HG02610 (cell line): ENCODE data around the gene TCN2.
"Not testable (repeated sequence)": the region's sequence is repeated elsewhere in the genome, so short reads cannot be mapped to it uniquely, and the experiment has no call there.

ENCODE experiments used
- ATAC-seq: cut with Tn5 transposase; IDR thresholded peaks from one replicate; pipeline ENCODE4 v1.9.1; 2021; ENCODE audit warnings: mild to moderate bottlenecking, moderate library complexity; ENCODE audit not compliant: unreplicated experiment

TCN2 gene

DNA sequence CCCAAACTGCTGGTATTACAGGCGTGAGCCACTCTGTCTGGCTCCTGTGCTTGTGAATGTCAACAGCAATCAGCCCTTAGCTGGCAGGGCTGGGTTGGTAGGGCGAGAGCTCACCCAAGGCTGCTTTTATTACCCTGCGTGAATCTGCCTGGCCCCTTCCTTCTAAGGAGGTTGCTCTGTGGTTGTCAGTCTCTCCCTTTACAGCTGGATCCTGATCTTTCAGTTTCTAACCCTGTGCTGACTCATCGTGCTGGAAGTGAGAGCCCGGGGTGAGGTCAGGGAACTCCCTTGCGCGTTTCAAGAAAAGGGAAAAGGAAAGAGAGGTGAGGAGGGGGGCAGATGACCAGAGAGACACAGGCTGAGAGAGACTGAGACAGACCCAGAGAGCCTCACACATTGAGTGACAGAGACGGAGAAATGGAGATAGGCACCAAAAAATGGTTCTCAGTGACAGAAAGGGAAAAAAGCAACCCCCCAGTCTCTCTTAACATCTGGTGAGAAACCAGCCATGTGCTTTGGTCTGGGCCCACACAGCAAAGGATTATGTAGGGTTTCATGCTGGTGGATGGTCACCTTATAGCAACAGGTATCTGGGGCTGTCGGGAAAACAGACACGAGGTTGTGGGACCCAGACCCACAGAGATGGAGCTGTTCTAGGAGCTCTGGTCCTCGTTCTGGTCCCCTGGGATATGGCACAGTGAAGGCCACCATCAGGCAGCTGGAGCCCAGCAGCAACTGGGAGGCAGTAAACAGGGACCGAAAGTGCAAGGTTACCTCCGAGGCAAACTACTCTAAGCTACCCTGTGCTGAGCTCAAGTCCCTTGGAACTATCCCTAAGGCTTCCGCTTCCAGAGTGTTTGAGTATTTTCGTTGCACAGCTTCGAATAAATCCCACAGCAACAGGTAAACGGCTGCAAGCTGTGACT, 2.5 kb downstream of the TCN2 start:
- peak; percentile 56 for ATAC-seq

DNA sequence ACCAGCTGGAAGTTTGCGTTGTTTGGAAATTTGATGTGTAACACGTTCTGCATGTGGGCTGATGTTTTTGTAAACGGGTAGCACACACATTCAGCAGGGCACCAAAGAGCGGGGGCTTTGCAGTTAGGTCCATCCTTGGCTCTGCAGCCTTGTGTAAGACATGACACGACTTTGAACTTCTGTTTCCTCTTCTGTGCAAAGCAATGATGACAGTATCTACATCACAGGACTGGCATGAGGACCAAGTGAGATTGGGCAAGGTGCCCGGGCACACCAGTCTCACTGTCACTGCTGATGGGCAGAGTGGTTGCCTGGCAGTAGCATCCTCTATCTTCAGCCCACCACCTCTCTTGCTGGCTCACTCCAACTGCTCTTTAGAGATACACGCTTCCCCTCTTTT, 3.3 kb downstream of the TCN2 start:
- ATAC-seq: no peak

DNA sequence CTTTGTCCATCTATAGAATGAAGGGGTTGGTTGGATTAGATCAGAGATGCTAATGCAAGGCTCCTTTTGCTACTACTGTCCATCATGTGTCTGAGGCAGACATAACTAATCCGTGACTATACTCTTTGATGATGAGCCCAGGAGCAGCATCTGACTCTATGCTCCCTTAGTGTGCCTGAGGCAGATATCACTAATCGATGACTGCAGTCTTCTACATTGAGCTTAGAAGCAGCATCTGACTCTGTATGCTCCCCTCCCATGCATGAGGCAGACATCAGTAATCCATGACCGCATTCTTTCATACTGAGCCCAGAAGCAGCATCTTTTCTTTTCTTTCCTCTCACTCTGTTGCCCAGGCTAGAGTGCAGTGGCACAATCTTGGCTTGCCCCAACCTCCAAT, 4.2 kb downstream of the TCN2 start:
- no peak for ATAC-seq

DNA sequence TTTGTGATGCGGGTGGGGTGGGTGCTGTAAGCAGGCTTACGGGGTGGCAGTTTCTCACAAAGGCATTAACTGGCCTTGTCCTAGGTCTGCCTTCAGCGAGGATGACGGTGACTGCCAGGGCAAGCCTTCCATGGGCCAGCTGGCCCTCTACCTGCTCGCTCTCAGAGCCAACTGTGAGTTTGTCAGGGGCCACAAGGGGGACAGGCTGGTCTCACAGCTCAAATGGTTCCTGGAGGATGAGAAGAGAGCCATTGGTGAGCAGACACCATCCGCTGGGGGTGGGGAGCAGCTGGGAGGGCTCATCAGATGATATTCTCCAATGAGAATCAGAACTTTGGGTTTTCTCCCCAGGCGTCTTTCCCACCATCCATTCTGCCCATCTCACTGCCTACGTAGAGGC, 5.8 kb downstream of the TCN2 start:
- ATAC-seq: no peak

DNA sequence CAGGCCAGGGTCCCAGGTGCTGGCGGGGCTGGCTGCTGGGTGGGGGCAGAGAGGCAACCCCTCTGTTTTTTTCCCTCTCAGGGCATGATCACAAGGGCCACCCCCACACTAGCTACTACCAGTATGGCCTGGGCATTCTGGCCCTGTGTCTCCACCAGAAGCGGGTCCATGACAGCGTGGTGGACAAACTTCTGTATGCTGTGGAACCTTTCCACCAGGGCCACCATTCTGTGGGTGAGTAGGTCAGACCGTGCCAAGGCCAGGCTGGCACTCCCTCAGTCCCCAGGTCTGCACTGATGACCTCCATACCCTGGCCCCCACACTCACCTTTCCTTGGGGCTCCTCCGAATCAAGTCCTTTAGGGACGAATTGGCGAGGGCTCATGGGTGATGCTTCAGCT, 7.3 kb downstream of the TCN2 start:
- no peak for ATAC-seq

DNA sequence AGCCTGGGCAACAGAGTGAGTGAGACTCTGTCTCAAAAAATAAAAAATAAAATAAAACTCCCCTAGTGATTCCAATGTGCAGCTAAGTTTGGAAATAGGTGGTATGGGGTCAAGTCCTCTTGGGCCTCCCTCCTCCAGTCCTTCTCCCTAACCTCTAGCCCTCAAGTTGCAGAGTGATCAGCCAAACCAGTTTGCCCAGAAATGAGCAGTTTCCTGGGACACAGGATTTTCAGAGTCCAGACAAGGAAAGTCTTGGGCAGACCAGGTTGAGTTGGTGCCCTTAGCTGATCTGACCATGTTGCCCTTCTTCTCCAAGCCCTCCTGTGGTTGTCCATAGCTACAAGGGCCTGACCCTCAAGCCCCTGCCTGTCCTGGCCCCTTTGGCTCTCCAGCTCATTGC, 7.9 kb downstream of the TCN2 start:
- ATAC-seq: no peak

DNA sequence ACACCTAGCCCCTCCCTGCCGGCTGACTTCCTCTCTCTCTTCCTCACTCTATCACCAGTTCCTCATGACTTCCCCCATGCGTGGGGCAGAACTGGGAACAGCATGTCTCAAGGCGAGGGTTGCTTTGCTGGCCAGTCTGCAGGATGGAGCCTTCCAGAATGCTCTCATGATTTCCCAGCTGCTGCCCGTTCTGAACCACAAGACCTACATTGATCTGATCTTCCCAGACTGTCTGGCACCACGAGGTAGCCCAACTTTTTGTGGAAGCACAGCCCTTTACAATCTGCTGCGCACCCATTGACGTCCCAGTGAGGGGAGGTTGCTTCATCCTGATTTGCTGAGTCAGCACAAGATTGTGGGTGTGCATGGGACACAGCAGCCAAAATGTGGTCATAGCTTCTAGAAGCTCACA, 8.6 kb downstream of the TCN2 start:
- no peak for ATAC-seq

DNA sequence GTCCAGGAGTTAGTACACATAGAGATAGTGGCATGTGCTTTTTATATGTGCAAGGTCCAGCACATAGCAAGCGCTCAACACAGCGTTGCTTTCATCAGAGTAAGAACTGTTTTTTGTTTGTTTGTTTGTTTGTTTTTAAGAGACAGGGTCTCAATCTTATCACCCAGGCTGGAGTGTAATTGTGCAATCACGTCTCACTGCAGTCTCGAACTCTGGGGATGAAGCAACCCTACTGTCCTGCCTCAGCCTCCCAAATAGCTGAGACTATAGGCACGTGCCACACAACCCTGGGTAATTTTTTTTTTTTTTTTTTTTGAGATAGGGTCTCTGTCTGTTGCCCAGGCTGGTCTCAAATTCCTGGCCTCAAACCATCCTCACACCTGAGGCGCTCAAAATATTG, 10.8 kb downstream of the TCN2 start:
- no peak for ATAC-seq

DNA sequence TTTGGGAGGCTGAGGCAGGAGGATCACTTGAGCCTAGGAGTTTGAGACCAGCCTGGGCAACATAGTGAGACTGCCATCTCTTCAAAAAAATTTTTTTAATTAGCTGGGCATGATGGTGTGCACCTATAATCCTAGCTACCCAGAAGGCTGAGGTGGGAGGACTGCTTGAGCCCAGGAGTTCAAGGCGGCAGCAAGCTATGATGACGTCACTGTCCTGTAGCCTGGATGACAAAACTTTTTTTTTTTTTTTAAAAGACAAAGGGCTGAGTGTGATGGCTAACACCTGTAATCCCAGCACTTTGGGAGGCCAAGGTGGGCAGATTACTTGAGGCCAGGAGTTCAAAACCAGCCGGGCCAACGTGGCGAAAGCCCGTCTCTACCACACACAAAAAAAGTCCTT, 12.9 kb downstream of the TCN2 start:
- not testable (repeated sequence) for ATAC-seq

DNA sequence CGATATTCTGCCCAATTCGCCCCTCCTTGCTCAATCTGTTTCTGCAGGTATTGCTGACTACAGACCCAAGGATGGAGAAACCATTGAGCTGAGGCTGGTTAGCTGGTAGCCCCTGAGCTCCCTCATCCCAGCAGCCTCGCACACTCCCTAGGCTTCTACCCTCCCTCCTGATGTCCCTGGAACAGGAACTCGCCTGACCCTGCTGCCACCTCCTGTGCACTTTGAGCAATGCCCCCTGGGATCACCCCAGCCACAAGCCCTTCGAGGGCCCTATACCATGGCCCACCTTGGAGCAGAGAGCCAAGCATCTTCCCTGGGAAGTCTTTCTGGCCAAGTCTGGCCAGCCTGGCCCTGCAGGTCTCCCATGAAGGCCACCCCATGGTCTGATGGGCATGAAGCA, 19.4 kb downstream of the TCN2 start:
- ATAC-seq: no peak

DNA sequence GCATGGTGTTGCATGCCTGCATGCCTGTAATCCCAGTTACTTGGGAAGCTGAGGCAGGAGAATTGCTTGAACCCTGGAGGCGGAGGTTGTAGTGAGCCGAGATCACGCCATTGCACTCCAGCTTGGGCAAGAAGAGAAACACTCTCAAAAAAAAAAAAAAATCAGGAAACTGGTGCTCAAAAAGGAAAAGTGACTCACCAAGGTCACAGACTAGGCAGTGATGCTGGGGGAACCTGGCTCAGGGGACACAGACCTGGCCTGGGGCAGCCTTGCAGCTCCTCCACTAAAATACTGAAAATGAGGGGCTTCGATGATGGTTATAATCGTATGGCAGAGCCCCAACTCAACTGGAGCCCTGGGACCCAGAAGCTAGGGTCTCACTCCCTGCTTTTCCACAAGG, 20.5 kb downstream of the TCN2 start:
- ATAC-seq: no peak

DNA sequence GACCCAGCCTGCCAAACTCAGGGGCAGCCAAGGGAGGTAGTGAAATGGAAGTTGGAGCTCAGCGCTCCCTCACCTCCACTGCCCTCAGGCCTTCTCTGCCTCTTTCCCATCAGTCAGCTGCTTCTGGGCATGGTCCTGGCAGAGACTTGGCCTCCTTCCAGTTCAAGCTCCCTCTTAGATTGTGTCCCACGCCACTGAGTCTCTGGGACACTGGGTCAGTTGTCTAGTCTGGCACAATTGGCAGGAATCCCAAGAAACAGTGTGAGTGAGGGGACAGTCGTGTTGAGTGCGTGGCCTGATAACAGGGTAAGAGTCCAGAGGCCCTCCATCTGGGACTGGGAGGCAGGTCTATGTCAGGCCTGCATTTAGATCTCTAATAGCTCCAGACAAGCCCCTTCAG, 21.5 kb downstream of the TCN2 start:
- ATAC-seq: no peak

DNA sequence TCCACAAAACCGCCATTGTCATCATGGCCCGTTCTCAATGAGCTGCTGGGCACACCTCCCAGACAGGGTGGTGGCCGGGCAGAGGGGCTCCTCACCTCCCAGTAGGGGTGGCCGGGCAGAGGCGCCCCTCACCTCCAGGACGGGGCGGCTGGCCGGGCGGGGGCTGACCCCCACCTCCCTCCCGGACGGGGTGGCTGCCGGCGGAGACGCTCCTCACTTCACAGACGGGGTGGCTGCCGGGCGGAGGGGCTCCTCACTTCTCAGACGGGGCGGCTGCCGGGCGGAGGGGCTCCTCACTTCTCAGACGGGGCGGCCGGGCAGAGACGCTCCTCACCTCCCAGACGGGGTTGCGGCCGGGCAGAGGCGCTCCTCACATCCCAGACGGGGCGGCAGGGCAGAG, 24.5 kb downstream of the TCN2 start:
- not testable (repeated sequence) for ATAC-seq

DNA sequence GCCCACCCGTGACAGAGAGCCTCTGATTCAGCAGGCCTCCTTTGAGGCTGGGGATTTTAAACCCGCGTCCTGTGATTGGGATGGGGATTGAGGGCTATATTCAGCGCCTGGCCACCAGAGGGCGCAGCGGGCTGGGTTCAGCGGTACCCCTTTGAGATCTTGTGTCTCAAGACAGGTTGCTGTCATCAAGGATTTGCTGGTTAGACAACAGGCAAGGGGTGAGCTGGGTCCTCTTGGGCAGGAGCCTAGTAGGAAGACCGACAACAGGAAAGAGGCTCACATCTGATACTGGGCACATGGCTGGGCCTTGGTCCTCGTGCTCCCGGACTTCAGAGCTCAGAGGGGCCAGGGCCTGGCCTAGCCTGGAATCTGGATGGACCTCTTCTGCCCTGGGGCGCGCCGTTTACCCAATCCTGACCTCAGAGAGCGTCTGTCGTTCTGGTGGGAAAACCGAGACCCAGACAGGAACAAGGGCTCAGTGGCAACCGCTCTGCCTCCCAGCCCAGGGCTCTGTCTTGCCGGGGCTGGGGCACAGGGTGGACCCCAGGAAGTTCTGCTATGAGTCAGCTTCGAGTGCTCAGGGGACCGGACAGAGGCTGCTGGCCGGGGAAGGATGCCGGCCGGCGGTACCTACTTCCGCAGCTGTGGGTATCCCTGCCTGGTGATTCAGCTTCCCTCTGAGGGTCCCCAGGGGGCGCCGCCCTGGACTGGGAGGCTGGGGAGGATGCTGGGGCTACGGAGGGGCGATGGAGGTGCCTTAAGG, 27.7 kb downstream of the TCN2 start:
- ATAC-seq: peak; percentile 56

DNA sequence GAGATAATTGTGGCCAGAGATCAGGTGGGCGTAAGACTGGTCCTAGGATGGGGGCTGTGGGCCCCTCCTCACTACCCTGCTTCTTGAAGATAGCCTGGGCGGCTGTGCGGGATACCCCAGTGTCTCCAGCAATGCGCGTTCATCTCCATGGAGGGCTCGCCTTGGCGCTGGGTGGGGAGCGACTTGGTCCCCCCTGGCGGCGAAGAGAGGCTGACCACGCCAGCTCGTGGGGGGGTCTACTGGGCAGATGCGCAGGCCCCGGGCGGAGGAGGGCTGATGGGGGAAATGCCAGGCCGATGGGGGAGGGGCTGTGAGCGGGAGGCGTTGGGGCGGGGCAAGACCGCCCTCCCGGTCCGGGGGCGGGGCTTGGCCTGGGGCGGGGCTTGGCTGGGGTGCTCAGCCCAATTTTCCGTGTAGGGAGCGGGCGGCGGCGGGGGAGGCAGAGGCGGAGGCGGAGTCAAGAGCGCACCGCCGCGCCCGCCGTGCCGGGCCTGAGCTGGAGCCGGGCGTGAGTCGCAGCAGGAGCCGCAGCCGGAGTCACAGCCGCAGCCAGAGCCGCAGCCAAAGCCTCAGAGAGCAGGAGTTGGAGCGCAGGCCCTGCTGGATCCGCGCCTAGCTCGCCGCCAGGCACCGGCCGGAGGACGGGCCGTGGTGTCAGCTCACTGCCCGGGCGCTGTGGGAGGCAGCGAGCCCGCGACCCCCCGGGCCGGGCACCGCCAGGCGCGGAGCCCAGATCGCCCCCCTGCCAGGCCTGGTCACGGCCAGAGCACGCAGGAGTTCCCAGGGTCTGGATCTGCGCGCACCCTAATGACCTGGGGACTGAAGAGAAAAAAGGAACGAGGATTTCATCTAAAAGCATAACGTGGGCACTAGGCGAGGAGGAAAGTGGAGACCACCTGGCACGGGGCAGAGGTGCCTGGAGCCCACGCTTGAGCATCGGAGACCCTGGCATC, 28.6 kb downstream of the TCN2 start, which contains the start of gene SLC35E4:
TSS of gene SLC35E4 (plus strand) at position 509 of the 953 bp plus-strand sequence. CDS start 670 bp downstream, outside the sequence.
- peak; percentile 41 for ATAC-seq

DNA sequence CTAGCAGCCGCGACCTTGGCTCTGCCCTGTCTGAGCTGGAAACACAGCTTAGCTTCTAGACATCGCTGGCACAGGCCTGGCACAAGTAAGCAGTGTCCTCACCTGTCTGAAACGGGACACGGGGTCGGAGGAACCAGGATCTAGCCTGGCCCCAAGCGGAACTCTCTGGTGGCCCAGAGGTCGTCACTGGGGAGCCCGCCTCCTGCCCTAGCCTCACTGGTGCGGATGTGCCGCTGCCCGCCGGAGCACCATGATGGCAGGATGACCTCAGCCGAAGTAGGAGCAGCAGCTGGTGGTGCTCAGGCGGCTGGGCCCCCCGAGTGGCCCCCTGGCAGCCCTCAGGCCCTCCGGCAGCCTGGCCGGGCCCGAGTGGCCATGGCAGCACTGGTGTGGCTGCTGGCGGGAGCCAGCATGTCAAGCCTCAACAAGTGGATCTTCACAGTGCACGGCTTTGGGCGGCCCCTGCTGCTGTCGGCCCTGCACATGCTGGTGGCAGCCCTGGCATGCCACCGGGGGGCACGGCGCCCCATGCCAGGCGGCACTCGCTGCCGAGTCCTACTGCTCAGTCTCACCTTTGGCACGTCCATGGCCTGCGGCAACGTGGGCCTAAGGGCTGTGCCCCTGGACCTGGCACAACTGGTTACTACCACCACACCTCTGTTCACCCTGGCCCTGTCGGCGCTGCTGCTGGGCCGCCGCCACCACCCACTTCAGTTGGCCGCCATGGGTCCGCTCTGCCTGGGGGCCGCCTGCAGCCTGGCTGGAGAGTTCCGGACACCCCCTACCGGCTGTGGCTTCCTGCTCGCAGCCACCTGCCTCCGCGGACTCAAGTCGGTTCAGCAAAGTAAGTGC, 29.5 kb downstream of the TCN2 start:
- no peak for ATAC-seq

DNA sequence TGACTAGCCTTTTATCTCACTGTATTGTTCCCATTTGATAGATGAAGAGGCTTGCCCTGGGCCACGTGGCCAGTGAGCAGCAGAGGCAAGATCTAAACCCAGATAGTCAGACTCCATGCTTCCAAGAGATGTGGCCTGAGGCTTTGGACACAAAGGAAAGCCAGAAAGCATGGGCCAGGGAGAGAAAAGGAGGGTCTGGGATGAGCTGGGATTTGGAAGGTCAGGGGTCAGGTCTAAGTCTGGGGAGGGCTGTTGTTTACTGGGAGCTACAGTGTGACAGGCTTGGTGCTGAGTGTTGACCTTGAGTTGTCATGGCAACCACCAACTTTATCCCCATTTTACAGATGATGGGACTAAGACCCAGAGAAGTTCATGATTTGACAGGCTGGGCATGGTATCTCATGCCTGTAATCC, 30.7 kb downstream of the TCN2 start:
- no peak for ATAC-seq

DNA sequence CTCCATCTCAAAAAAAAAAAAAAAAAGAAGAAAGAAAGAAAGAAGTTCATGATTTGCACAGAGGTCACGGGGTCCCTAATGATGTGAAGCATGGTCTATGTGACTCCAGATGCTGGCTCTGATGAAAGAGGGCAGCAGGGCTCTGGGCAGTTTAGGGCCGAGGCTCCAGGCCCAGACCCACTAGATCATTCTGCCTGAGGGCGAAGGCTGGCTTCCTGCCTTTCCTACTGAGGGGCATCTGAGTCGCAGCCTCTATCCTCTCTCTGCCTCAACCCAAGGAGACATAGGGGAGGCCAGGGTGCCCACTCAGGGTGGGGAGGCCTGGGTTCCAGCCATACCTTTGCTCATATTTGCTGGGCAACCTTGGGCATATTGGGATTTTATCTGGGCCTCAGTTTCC, 33.4 kb downstream of the TCN2 start:
- ATAC-seq: no peak

DNA sequence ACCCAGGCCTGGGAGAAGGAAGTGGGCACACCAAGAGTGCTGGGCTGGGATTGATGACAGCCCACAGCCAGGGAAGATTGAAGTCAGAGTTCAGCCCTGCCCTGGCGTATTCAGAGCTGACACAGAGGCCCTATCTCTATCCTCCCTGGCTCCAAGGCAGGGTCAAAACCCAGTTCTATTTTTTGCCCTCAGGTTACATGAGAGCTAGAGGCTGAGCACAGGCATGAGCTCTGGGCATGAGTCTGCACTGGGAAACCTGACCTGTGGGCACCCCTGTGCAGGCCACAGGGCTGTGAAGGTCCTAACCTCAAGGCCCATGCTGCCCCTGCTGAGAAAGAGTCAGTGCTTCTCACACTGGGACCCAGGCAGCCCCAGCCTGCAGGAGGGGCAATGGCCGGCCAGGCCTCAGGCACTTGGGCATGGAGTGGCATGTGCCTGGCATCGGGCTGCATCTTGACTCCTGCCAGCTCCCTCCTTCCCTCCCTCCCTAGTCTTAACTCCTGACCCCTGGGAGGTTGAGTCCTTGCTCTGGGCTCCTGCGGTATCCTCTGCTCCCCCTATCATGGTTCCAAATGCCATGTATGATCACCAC, 34.0 kb downstream of the TCN2 start:
- ATAC-seq: no peak
